Peyer's patch (tissue), 4 donors: Measurements from ENCODE around the gene CD207.

Experiments used
- POLR2A ChIP-seq, 2 donors: fragments of 450-650 bp; IDR thresholded peaks; one replicate each; pipeline ENCODE4 v1.5.1; 2017; ENCODE audit warnings: antibody characterized with exemption in 2 of 2, mild to moderate bottlenecking in 2 of 2, moderate library complexity in 2 of 2
- TF ChIP-seq, protein P1 (sequence below), 6 experiments: fragments of 450-650 bp in 4 of 6; fragments of 200-600 bp in 2 of 6; sonication (generic) in 1 of 6; IDR thresholded peaks; one replicate each; pipeline ENCODE4 v1.5.1; 2017 to 2019; ENCODE audit warnings: antibody characterized with exemption in 6 of 6, mild to moderate bottlenecking in 3 of 6, moderate library complexity in 1 of 6

DNA sequence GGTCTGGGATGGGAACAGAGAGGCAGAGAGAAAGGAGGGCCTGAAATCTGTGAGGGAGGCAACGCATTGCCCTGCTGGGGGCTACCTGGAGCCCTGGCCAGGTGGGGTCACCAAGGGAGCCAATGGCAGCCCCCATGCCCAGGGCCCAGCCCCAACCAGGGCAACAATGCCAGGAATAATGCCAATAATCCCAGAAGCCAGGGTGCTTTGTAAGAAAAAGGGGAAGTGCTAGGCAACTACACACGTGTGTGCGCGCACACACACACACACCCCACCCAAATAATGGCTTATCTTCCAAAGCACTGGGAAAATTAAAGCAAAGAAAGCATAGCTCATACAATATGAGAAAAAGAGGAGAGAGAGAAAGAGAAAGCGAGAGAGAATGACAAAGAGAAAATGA lies 8.2 kb downstream of the CD207 start:
- TF ChIP-seq, protein P1, sequence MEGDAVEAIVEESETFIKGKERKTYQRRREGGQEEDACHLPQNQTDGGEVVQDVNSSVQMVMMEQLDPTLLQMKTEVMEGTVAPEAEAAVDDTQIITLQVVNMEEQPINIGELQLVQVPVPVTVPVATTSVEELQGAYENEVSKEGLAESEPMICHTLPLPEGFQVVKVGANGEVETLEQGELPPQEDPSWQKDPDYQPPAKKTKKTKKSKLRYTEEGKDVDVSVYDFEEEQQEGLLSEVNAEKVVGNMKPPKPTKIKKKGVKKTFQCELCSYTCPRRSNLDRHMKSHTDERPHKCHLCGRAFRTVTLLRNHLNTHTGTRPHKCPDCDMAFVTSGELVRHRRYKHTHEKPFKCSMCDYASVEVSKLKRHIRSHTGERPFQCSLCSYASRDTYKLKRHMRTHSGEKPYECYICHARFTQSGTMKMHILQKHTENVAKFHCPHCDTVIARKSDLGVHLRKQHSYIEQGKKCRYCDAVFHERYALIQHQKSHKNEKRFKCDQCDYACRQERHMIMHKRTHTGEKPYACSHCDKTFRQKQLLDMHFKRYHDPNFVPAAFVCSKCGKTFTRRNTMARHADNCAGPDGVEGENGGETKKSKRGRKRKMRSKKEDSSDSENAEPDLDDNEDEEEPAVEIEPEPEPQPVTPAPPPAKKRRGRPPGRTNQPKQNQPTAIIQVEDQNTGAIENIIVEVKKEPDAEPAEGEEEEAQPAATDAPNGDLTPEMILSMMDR (IDR thresholded peaks at IDR 0.05) = no peak
- no peak for TF ChIP-seq POLR2A (IDR thresholded peaks at IDR 0.05)
